Osteoblast (primary cell): ENCODE results near the gene GALNS. TPM values are rescaled to one million over a fixed set of nuclear protein-coding genes. Genes with fewer than 3 reads are reported as not detected.

Experiments used
- DNase-seq: peaks from one replicate; pipeline ENCODE4 v3.0.0; 2011; ENCODE audit warnings: low spot score, mixed read lengths; ENCODE audit not compliant: insufficient read length; ENCODE audit errors: missing footprints
- H2AFZ ChIP-seq: 2 replicates; pipeline ENCODE4 v1.6.0; 2011; ENCODE audit warnings: mild to moderate bottlenecking, low read length
- H3K27ac ChIP-seq: 2 replicates; pipeline ENCODE4 v1.5.1; 2011; ENCODE audit warnings: mild to moderate bottlenecking, low read depth, low read length, moderate library complexity
- H3K27me3 ChIP-seq: 2 replicates; pipeline ENCODE4 v1.6.0; 2012; ENCODE audit warnings: mild to moderate bottlenecking, control low read depth, inconsistent platforms, low read length, moderate library complexity; ENCODE audit not compliant: insufficient read depth
- H3K36me3 ChIP-seq: 2 replicates; pipeline ENCODE4 v1.5.1; 2011; ENCODE audit warnings: mild to moderate bottlenecking, low read length, control low read depth, moderate library complexity; ENCODE audit not compliant: insufficient read depth
- H3K4me1 ChIP-seq: 2 replicates; pipeline ENCODE4 v1.5.1; 2011; ENCODE audit warnings: mild to moderate bottlenecking, low read length, control low read depth, moderate library complexity; ENCODE audit not compliant: insufficient read depth
- H3K4me2 ChIP-seq: 2 replicates; pipeline ENCODE4 v1.6.0; 2011; ENCODE audit warnings: mild to moderate bottlenecking, low read length; ENCODE audit not compliant: insufficient read depth
- H3K4me3 ChIP-seq: fragments of 200-600 bp; sonication (generic); 3 replicates; pipeline ENCODE4 v1.5.1; 2012; ENCODE audit warnings: mild to moderate bottlenecking, low read length, inconsistent platforms; ENCODE audit not compliant: insufficient read depth
- H3K79me2 ChIP-seq: 2 replicates; pipeline ENCODE4 v1.6.0; 2012; ENCODE audit warnings: mild to moderate bottlenecking, low read length, control low read depth, inconsistent platforms; ENCODE audit not compliant: insufficient read depth
- H3K9me3 ChIP-seq: 2 replicates; pipeline ENCODE4 v1.5.1; 2011; ENCODE audit warnings: low read depth, low read length, control low read depth
- H4K20me1 ChIP-seq: 2 replicates; pipeline ENCODE4 v1.6.0; 2012; ENCODE audit warnings: mild to moderate bottlenecking, low read length, control low read depth; ENCODE audit not compliant: insufficient read depth
- total RNA-seq: library from RNA; depleted of rRNA; stranded (reverse); fragments of >200 nt; gene quantifications from 2 replicates; pipeline ENCODE4 v1.2.3, GENCODE V29; 2012
- TF ChIP-seq, protein P1 (sequence below): IDR thresholded peaks from 2 replicates; pipeline ENCODE4 v1.5.1; 2011; ENCODE audit warnings: mild to moderate bottlenecking, low read depth, low read length, moderate library complexity; ENCODE audit errors: extremely low read depth

GALNS gene
- total RNA-seq, 1 donor, result 48.1 TPM

DNA sequence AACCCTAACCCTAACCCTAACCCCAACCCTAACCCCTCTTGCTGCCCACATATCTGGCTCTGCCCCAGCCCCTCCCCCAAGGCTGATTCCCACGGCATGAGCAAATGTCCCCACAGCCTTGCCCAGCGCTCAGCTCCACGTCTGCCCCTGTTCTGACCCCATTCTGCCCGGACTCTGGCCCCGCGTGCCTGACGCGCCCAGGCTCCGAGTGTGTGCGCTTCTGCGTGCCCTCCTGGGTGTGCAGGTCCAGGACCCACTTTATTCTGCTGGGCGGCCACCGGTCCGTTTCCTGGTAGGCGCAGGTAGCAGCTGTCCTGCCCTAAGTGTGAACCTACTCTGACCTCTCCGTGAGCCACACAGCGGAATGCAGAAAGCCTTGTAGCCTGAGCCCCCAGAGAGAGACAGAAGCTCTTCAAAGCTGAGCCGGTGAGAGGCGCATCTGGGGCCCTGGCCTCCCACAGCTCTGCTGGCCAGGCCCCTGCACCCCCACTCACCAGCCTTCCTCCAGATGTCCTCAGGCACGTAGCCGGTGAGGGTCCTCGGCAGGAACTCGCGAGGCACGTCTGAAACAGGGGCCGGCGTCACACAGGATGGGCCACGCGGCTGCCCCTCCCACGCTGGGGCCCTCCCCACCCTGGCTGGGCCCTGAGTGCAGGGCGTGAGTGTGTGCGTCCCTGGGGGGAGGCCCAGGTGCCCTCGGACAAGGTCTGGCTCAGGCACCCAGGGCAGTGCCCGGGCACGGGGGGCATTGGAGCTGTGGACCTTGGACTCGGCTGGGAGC, 23.7 kb upstream of the GALNS start:
- DNase-seq, result no peak
- H3K4me3 ChIP-seq, result no peak overlapping the region
- H3K27ac ChIP-seq, result no peak overlapping the region
- no peak overlapping the region for H2AFZ ChIP-seq
- H3K9me3 ChIP-seq, result no peaks in the 10 kb centered on the region
- H4K20me1 ChIP-seq, result no peaks in the 10 kb centered on the region
- TF ChIP-seq, protein P1, sequence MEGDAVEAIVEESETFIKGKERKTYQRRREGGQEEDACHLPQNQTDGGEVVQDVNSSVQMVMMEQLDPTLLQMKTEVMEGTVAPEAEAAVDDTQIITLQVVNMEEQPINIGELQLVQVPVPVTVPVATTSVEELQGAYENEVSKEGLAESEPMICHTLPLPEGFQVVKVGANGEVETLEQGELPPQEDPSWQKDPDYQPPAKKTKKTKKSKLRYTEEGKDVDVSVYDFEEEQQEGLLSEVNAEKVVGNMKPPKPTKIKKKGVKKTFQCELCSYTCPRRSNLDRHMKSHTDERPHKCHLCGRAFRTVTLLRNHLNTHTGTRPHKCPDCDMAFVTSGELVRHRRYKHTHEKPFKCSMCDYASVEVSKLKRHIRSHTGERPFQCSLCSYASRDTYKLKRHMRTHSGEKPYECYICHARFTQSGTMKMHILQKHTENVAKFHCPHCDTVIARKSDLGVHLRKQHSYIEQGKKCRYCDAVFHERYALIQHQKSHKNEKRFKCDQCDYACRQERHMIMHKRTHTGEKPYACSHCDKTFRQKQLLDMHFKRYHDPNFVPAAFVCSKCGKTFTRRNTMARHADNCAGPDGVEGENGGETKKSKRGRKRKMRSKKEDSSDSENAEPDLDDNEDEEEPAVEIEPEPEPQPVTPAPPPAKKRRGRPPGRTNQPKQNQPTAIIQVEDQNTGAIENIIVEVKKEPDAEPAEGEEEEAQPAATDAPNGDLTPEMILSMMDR, result no peak
- H3K79me2 ChIP-seq, result no peaks in the 10 kb centered on the region
- no peak overlapping the region for H3K4me2 ChIP-seq
- no peaks in the 10 kb centered on the region for H3K4me1 ChIP-seq
- peaks cover 13% of the 10 kb centered on the region for H3K27me3 ChIP-seq
- no peaks in the 10 kb centered on the region for H3K36me3 ChIP-seq

DNA sequence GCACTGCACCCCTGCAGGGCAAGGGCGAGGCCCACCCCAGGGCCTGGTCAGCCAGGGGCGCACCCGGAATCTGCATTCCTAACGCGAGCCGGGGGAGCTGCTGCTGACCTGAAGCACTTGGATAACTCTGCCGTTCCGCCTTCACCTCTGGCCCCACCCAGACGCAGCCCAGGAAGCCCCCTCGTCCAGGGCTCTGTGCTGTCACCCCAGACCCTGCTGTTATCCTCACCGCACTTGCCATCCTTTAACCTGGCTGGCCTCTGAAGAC, 23.0 kb upstream of the GALNS start:
- peaks cover 14% of the 10 kb centered on the region for H3K27me3 ChIP-seq
- H4K20me1 ChIP-seq, result no peaks in the 10 kb centered on the region
- TF ChIP-seq, protein P1, result no peak
- no peak overlapping the region for H3K4me2 ChIP-seq
- no peaks in the 10 kb centered on the region for H3K4me1 ChIP-seq
- H3K36me3 ChIP-seq, result no peaks in the 10 kb centered on the region
- H3K4me3 ChIP-seq, result no peak overlapping the region
- H3K27ac ChIP-seq, result no peak overlapping the region
- H3K79me2 ChIP-seq, result no peaks in the 10 kb centered on the region
- H3K9me3 ChIP-seq, result no peaks in the 10 kb centered on the region
- DNase-seq, result no peak
- no peak overlapping the region for H2AFZ ChIP-seq

DNA sequence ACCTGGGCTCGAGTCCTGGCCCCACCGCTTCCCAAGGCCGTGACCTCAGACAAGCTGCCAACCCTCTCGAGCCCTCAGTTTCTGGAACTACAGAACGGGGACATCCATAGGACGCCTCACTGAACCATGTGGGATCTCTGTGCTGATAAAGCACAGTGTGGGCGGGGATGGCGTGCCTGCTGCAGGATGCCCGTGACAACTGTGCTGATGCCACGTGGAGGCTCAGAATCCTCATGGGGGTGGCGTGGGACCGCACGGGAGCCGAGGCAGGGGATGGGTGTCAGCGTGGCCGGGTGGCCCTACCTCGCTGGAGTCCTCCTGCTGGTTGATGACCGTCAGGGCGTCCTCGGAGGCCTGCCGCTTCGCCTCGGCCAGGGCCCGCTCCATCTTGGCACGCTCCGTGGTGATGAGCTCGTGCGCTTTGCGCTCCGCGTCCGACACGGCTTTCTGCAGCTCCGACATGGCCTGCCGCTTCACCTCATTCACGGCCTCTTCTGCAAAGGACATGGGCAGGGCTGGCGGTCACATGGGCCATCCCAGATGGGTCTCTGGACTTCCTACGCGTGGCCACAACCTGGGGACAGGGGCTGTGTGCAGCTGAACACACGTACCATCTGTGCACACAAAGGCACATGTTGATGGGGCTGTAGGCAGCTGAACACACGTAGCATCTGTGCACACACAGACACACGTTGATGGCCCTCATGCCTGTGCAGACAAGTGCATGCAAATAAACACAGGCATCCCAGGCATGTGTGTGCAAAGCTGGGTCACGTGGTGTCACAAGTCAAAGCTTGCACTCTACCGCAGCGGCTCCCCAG, 22.4 kb upstream of the GALNS start:
- Histone ChIP-seq H3K4me2 (no peak overlapping the region), H3K4me1 (no peaks in the 10 kb centered on the region), H3K27me3 (peaks cover 19% of the 10 kb centered on the region), H3K79me2 (no peaks in the 10 kb centered on the region), H2AFZ (no peak overlapping the region), H3K27ac (no peak overlapping the region), H4K20me1 (no peaks in the 10 kb centered on the region), H3K9me3 (no peaks in the 10 kb centered on the region), H3K4me3 (no peak overlapping the region), H3K36me3 (no peaks in the 10 kb centered on the region)
- no peak for DNase-seq
- TF ChIP-seq, protein P1, result no peak

DNA sequence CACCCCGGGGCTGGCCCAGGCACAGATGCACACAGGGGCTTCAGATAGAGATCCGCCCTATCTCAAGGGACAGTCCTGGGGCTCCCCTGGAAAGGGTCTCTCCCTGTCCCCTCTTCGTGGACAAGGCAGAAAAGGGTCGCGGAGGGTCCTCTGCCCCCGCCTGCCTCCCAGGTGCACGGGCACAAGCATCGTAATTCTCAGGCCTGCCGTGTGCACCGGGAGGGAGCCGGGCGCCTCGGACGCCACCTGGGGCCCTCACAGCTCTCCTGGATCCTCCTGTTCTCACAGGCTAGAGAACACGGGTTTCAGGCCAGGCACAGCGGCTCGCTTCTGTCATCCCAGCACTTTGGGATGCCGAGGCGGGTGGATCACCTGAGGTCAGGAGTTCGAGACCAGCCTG, 21.6 kb upstream of the GALNS start:
- TF ChIP-seq, protein P1, result no peak
- Histone ChIP-seq H3K4me2 (no peak overlapping the region), H3K27me3 (peaks cover 21% of the 10 kb centered on the region)

More for the DNA sequence above, 21.6 kb upstream of the GALNS start:
- H3K4me1 ChIP-seq, result no peaks in the 10 kb centered on the region
- H3K79me2 ChIP-seq, result no peaks in the 10 kb centered on the region
- H3K27ac ChIP-seq, result no peak overlapping the region
- no peaks in the 10 kb centered on the region for H3K9me3 ChIP-seq
- no peaks in the 10 kb centered on the region for H3K36me3 ChIP-seq
- H3K4me3 ChIP-seq, result no peak overlapping the region
- H4K20me1 ChIP-seq, result no peaks in the 10 kb centered on the region
- no peak for DNase-seq
- no peak overlapping the region for H2AFZ ChIP-seq
